Thyroid gland (tissue), 4 donors: ENCODE data around the gene PPP2CA. TPM values are rescaled to one million over a fixed set of nuclear protein-coding genes. Genes with fewer than 3 reads are reported as not detected.
"Not testable (repeated sequence)": the region's sequence is repeated elsewhere in the genome, so short reads cannot be mapped to it uniquely, and the experiment has no call there.

Experiments used
- DNase-seq, 2 donors: peaks; one replicate each; pipeline ENCODE4 v3.0.0-alpha.2; 2019
- H3K27ac ChIP-seq, 3 donors: fragments of 200-600 bp; sonication (generic); 1 replicate in 2 of 3; 2 replicates in 1 of 3; pipeline ENCODE4 v1.5.1; 2016 to 2019; ENCODE audit warnings: mild to moderate bottlenecking in 1 of 3, moderate library complexity in 1 of 3
- H3K27me3 ChIP-seq: fragments of 200-600 bp; sonication (generic); one replicate; pipeline ENCODE4 v1.5.1; 2019
- H3K36me3 ChIP-seq, 2 donors: fragments of 200-600 bp; sonication (generic); one replicate each; pipeline ENCODE4 v1.5.1; 2016 to 2019
- H3K4me1 ChIP-seq, 2 donors: fragments of 200-600 bp; sonication (generic); one replicate each; pipeline ENCODE4 v1.5.1; 2017 to 2019
- H3K4me3 ChIP-seq, 3 donors: fragments of 200-600 bp; sonication (generic); replicated peaks in 1 of 3; 1 replicate in 2 of 3; 2 replicates in 1 of 3; pipeline ENCODE4 v1.5.1; 2016; ENCODE audit warnings: mild to moderate bottlenecking in 1 of 3
- H3K9me3 ChIP-seq: fragments of 200-600 bp; sonication (generic); one replicate; pipeline ENCODE4 v1.5.1; 2017
- CTCF ChIP-seq, 6 experiments: fragments of 200-600 bp in 3 of 6; fragments of 450-650 bp in 3 of 6; sonication (generic) in 3 of 6; IDR thresholded peaks; one replicate each; pipeline ENCODE4 v1.5.1; 2016 to 2019; ENCODE audit warnings: antibody characterized with exemption in 6 of 6, mild to moderate bottlenecking in 2 of 6, inconsistent platforms in 1 of 6, moderate library complexity in 1 of 6
- POLR2A ChIP-seq, 2 donors: fragments of 450-650 bp; IDR thresholded peaks; one replicate each; pipeline ENCODE4 v1.6.1; 2017; ENCODE audit warnings: antibody characterized with exemption in 2 of 2, mild to moderate bottlenecking in 2 of 2, moderate library complexity in 1 of 2
- WGBS, 2 donors: methylation state at CpG; one replicate each; pipeline ENCODE4 v1.1.5; 2017; 5-methylcytosine and 5-hydroxymethylcytosine counted together
- intact Hi-C: fragments of 100-400 bp; cut with DNase I; formaldehyde crosslinking; loops from one replicate; pipeline ENCODE4 v1.15.1; 2023
- total RNA-seq, 4 donors: library from RNA; depleted of rRNA; stranded (reverse); fragments of >200 nt; gene quantifications; one replicate each; pipeline ENCODE4 v1.2.3, GENCODE V29; 2016

Gene PPP2CA
- total RNA-seq, 4 donors from 2014 or later = 78.2 to 220 (median 174) TPM

GRCh38 chr5:134224888-134225779 lies 739 bp downstream of the PPP2CA start:
- peak overlapping the region; percentile 95 to 100 (median 98) for H3K4me3 ChIP-seq
- peaks cover 0 to 6% of the 10 kb centered on the region in 2 donors for H3K36me3 ChIP-seq
- 2 to 4% methylated on average over 8 to 9 of the region's 49 CpGs for WGBS, 2 donors
- H3K27ac ChIP-seq = peak overlapping the region; percentile 98 to 100 (median 100)
- no peaks in the 10 kb centered on the region for H3K27me3 ChIP-seq
- DNase-seq = peak; percentile 61 to 67
- H3K9me3 ChIP-seq = no peaks in the 10 kb centered on the region
- H3K4me1 ChIP-seq = peaks cover 38 to 39% of the 10 kb centered on the region in 2 donors
- TF ChIP-seq CTCF (IDR thresholded peaks at IDR 0.05) (no peak), POLR2A (IDR thresholded peaks at IDR 0.05) (no peak)
- intact Hi-C loops = loop anchor here (5.0 kb wide), 1 partner anchor 48 kb away; the partner anchor contains the start of gene SKP1

- 42 to 43% methylated on average over 9 of the region's 9 CpGs for WGBS, 2 donors
- Histone ChIP-seq H3K9me3 (no peaks in the 10 kb centered on the region), H3K4me1 (peaks cover 39 to 48% of the 10 kb centered on the region in 2 donors), H3K4me3 (peak overlapping the region in 1 of 3 donors; percentile 100), H3K36me3 (peaks cover 0 to 6% of the 10 kb centered on the region in 2 donors), H3K27ac (peak overlapping the region in 1 of 3 donors; percentile 100), H3K27me3 (no peaks in the 10 kb centered on the region)
- no peak for DNase-seq
- intact Hi-C loops = no loop called here
- no peak for TF ChIP-seq POLR2A (IDR thresholded peaks at IDR 0.05)
- TF ChIP-seq CTCF (IDR thresholded peaks at IDR 0.05) = no peak
Observed at GRCh38 chr5:134223406-134224248, 2.2 kb downstream of the PPP2CA start.

- H3K9me3 ChIP-seq, H3K27ac ChIP-seq, H3K4me3 ChIP-seq, H3K36me3 ChIP-seq, H3K27me3 ChIP-seq, intact Hi-C loops, DNase-seq: not testable (repeated sequence)
- peaks cover 36 to 45% of the 10 kb centered on the region in 2 donors for H3K4me1 ChIP-seq
- 87 to 92% methylated on average over 5 of the region's 5 CpGs for WGBS, 2 donors
Observed at GRCh38 chr5:134221690-134222089, 4.2 kb downstream of the PPP2CA start.

- no peak overlapping the region for H3K27ac ChIP-seq
- TF ChIP-seq CTCF (IDR thresholded peaks at IDR 0.05) (no peak), POLR2A (IDR thresholded peaks at IDR 0.05) (no peak)
- intact Hi-C loops = no loop called here
- DNase-seq = no peak
- WGBS, 2 donors = 85 to 87% methylated on average over 2 of the region's 2 CpGs
- no peaks in the 10 kb centered on the region for H3K27me3 ChIP-seq
- no peaks in the 10 kb centered on the region for H3K9me3 ChIP-seq
- peaks cover 22 to 31% of the 10 kb centered on the region in 2 donors for H3K4me1 ChIP-seq
- H3K36me3 ChIP-seq = peaks cover 0 to 3% of the 10 kb centered on the region in 2 donors
- no peak overlapping the region for H3K4me3 ChIP-seq
Observed at GRCh38 chr5:134215757-134216156, 10.1 kb downstream of the PPP2CA start.

- DNase-seq, H3K9me3 ChIP-seq, H3K27me3 ChIP-seq, H3K4me3 ChIP-seq, H3K36me3 ChIP-seq, intact Hi-C loops, H3K27ac ChIP-seq: not testable (repeated sequence)
- 88 to 92% methylated on average over 14 of the region's 14 CpGs for WGBS, 2 donors
- H3K4me1 ChIP-seq = peaks cover 55 to 57% of the 10 kb centered on the region in 2 donors
Observed at GRCh38 chr5:134211263-134212031, 14.4 kb downstream of the PPP2CA start.
